Stimulated activated CD8-positive, alpha-beta memory T cell treated with anti-CD3 and anti-CD28 coated beads, Interleukin-12 subunit alpha, Interleukin-12 subunit beta, amount 100 ng/mL, for 24 hours (primary cell): ENCODE data around the gene ADAMTSL1.

Source experiments
- DNase-seq: peaks from one replicate; pipeline ENCODE4 v3.0.0-alpha.2; 2020; ENCODE audit errors: extremely low read depth

Gene ADAMTSL1

GRCh38 chr9:18936094-18936871 lies 462.3 kb downstream of the ADAMTSL1 start:
- no peak for DNase-seq

- DNase-seq, result no peak
Measured at GRCh38 chr9:18939943-18940342, 466.0 kb downstream of the ADAMTSL1 start.

DNA sequence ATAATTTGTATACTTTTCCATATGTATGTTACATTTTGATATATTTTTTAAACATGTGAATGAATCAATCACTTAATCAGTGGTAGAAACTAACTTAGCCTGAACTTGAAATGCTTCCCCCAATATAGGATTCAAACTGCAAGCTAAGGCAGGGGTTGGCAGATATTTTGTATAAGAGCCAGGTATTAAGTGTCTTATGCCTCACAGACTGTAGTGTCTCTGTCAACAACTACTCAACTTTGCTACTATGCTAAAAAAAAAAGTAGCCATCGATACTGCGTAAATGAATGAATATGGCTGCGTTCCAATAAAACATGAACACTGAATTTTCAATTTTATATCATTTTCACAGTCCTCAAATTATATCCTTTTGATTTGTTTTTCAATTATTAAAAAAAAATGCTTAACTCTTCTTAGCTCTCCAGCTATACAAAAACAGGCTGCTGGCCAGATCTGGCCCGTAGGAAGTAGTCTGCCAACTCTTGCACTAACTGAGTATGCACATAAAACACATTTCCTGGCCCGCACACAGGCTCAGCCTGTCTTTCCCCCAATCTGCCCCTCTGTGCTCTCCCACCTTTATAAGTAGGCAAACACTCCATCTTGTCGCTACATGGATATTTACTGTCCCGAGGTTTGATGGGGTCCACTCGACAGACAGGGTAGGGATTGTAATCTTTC lies 467.2 kb downstream of the ADAMTSL1 start:
- no peak for DNase-seq

DNA sequence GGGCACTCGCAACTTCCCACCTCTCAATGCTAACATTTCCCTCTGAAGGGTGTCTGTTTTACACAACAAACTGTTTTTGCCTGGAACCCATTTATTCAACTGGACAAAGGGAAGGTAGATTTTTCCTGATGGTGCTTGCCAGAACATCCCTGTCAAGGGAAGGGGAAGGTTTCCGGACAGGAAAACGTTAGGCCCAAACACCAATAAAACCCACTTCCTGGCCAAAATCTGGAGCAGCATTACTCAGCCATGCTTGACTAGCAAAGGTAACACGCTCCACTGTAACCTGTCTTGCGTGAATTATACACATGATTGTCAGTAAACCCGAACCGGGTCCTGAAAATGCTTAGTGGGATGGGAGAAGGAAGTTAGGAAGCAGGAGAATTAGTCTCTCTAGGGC lies 468.8 kb downstream of the ADAMTSL1 start:
- DNase-seq, result no peak

GRCh38 chr9:18947892-18948339 lies 474.0 kb downstream of the ADAMTSL1 start:
- DNase-seq, result no peak

DNA sequence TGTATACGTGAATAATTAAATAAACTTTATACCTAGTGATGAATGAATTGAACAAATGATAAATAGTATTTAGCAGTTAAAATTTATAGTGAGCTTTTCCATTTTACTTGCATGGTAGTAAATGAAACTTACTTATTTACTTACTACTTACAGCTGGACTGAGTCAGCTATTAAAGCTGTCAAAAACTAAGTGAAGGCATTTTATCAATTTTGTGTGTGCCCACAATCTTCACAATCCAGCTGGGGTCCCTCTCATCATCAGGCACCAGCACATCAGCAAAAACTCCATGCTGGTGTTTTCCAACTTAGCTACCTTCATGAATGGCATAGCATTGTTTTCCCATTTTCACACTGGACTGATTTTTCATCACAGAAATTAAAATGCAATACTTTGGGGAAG lies 478.0 kb downstream of the ADAMTSL1 start:
- no peak for DNase-seq

DNA sequence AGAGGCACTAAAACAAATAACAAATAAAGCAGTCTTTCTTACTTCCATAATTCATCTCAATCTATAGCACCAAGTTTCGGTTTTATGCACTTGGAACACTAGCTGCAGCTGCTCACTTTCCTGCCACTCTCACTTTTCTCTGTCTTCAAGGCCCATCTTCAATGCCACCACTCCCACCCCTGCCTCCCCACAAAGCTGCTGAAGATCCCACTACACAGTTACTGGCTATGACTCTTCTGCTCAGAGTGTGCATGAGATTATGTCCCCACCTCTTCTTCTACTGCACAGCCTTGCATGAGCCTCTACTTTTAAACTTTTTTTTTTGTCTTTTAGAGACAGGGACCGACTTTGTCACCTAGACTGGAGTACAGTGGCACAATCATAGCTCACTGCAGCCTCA lies 481.7 kb downstream of the ADAMTSL1 start:
- DNase-seq, result no peak
